Measurements from ENCODE around the gene PPFIA1. TPM values are rescaled to one million over a fixed set of nuclear protein-coding genes. Genes with fewer than 3 reads are reported as not detected.

PPFIA1 gene
- total RNA-seq: 60.9 and 69.5 TPM in 2 replicates

DNA sequence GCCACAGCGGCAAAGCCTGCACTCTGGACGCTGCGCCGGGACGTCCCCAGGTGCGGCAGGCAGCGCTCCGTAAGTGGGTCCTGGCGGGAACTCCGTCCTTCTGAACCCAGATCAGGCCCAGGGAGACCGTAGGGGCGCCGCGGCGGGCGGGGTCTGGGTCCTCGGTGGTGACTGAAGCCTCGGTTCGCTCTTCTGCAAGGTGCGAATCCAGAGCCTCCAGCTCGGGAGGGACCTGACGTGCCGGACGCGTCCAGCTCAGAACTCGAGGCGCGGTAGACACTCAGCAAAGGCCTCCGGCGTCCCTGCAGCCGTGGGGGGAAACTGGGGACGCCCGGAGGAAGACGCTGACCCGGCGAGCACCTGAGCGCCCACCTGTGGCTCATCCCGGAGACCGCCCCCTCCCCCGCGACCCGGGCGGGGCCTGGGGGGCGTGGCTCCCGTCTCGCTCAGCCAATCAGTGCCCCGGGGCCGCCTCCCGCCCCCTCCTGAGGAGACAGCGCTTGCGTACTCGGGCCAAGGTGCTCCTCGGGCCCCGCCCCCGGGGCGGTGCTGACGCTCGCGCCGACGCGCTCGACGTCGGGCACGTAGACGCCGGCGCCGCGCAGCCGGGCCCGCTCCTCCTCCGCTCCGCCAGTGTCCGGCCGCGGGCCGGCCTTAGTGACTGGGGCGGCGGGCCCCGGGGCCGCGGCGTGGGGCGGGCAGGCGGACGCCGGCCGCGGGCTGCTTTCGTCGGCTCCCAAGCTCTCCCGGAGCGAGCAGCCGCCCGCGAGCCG is at the start of gene PPFIA1:
TSS of gene PPFIA1 (plus strand) at position 587 of the 773 bp plus-strand sequence. CDS start 1,483 bp downstream, outside the sequence.
- DNase-seq (ENCODE audit: low read depth): peak; percentile 93
- H3K4me3 ChIP-seq (ENCODE audit: low read depth, low read length): peak within 1 kb of the TSS; percentile 87
- TF ChIP-seq, protein P1, sequence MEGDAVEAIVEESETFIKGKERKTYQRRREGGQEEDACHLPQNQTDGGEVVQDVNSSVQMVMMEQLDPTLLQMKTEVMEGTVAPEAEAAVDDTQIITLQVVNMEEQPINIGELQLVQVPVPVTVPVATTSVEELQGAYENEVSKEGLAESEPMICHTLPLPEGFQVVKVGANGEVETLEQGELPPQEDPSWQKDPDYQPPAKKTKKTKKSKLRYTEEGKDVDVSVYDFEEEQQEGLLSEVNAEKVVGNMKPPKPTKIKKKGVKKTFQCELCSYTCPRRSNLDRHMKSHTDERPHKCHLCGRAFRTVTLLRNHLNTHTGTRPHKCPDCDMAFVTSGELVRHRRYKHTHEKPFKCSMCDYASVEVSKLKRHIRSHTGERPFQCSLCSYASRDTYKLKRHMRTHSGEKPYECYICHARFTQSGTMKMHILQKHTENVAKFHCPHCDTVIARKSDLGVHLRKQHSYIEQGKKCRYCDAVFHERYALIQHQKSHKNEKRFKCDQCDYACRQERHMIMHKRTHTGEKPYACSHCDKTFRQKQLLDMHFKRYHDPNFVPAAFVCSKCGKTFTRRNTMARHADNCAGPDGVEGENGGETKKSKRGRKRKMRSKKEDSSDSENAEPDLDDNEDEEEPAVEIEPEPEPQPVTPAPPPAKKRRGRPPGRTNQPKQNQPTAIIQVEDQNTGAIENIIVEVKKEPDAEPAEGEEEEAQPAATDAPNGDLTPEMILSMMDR (IDR thresholded peaks at IDR 0.05; ENCODE audit: insufficient read depth, low read depth, low read length): no peak

DNA sequence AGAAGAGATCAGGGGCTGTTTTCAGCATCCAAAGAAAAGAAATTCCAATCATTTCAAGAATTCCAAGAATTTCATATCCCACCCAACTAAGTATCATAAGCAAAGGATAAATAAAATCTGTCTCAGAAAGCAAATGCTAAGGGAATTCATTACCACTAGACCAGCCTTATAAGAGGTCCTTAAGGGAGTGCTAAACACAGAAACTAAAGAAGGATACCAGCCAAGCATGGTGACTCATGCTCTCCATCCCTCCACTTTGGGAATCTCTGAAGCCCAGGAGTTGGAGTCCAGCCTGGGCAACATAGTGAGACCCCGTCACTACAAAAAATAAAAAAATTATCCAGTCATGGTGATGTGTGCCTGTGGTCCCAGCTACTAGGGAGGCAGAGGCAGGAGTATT is 49.6 kb upstream of the PPFIA1 start:
- no peak overlapping the region for H3K4me3 ChIP-seq (ENCODE audit: low read depth, low read length)
- TF ChIP-seq, protein P1 (IDR thresholded peaks at IDR 0.05; ENCODE audit: insufficient read depth, low read depth, low read length): no peak
- no peak for DNase-seq (ENCODE audit: low read depth)

DNA sequence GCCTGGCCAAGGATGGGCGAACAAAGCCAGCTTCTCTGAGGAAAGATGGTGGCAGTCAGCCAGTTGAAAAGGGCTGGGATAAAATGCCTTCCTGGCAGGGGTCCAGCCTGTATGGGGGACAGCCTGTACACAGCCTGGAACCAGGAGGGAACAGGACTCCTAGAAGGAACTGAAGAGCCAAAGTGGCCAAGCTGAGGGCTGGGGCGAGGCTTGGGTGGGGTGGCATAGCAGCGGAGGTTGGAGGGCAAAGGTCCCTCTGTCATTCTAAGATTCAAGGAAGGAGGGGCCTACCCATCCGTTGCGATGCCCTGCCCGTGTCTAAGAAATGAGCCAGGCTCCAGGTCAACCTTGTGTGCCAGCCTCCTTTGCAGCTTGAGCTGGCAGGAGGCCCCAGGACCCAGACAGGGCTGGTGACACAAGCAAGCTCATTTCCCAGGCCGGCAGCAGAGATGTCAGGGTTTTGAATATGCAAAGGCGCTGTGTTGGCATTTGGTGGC is 44.8 kb upstream of the PPFIA1 start:
- H3K4me3 ChIP-seq (ENCODE audit: low read depth, low read length): no peak overlapping the region
- TF ChIP-seq, protein P1 (IDR thresholded peaks at IDR 0.05; ENCODE audit: insufficient read depth, low read depth, low read length): no peak
- DNase-seq (ENCODE audit: low read depth): no peak

DNA sequence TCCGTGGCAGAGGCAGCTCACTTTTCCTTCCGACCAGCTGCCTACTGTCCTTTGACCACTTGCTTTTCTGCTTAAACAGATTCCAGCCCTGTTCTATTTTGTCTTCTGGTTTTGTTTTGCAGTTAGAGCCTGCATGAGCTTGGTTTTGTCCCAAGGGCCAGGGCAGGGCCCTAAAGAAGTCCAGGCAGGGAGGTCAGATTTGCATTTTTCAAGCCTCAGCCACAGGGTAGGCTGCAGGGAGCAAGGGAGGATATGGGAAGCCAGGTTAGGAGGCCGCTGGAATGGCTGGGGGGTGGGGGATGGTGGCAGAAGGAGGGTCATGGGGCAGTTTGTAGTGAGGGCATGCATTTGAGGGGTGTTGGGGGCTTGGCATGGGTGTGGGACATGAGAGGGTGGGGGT is 44.3 kb upstream of the PPFIA1 start:
- no peak for DNase-seq (ENCODE audit: low read depth)
- no peak overlapping the region for H3K4me3 ChIP-seq (ENCODE audit: low read depth, low read length)
- TF ChIP-seq, protein P1 (IDR thresholded peaks at IDR 0.05; ENCODE audit: insufficient read depth, low read depth, low read length): no peak

DNA sequence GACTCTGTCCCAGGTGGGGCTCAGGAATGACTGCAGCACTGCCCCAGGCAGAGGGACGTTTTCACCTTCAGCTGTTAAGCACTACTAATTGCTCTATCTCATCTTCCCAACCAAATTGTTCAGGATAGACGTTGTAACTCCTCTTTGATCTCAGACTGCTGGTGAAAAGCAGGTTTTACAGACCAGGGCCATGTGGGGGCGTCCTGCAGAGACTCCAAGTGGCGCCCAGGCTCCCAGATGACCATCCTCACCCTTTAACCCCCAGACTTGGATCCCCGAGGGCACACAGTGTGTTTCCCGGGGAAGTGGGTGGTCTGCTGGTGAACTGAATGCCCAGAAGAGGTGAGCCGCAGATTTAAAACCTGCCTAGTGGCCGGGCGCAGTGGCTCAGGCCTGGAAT is 43.5 kb upstream of the PPFIA1 start:
- no peak for DNase-seq (ENCODE audit: low read depth)
- TF ChIP-seq, protein P1 (IDR thresholded peaks at IDR 0.05; ENCODE audit: insufficient read depth, low read depth, low read length): peak; percentile 16
- no peak overlapping the region for H3K4me3 ChIP-seq (ENCODE audit: low read depth, low read length)

DNA sequence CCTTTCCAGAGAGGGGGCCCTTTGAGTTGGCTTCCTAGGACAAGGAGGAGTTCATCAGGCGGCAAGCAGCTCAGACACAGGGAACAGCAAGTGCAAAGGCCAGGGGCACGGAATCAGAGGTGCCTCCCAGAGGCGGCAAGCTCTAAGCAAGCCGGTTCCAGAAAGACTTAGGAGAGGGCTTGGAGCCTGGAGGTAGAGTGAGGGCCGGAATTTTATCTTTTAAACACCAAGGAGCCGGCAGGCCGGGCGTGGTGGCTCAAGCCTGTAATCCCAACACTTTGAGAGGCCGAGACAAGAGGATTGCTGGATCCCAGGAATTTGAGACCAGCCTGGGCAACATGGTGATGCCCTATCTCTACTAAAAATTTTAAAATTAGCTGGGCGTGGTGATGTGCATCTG is 40.8 kb upstream of the PPFIA1 start:
- TF ChIP-seq, protein P1 (IDR thresholded peaks at IDR 0.05; ENCODE audit: insufficient read depth, low read depth, low read length): no peak
- H3K4me3 ChIP-seq (ENCODE audit: low read depth, low read length): no peak overlapping the region
- DNase-seq (ENCODE audit: low read depth): no peak
